BLaER1 (cell line): ENCODE data around the gene SMIM5.

ENCODE experiments used
- H3K27ac ChIP-seq: shearing (Covaris generic); formaldehyde crosslinking; 2 replicates; pipeline ENCODE4 v1.8.1; 2022
- H3K27me3 ChIP-seq: shearing (Covaris generic); formaldehyde crosslinking; 2 replicates; pipeline ENCODE4 v1.8.1; 2022
- H3K36me3 ChIP-seq: shearing (Covaris generic); formaldehyde crosslinking; 2 replicates; pipeline ENCODE4 v1.8.1; 2022
- H3K4me1 ChIP-seq: shearing (Covaris generic); formaldehyde crosslinking; 2 replicates; pipeline ENCODE4 v1.8.1; 2022
- H3K4me2 ChIP-seq: shearing (Covaris generic); formaldehyde crosslinking; 2 replicates; pipeline ENCODE4 v1.8.1; 2022
- H3K4me3 ChIP-seq: shearing (Covaris generic); formaldehyde crosslinking; 2 replicates; pipeline ENCODE4 v1.8.1; 2022
- H3K9ac ChIP-seq: shearing (Covaris generic); formaldehyde crosslinking; 2 replicates; pipeline ENCODE4 v1.8.1; 2022
- H3K9me3 ChIP-seq: shearing (Covaris generic); formaldehyde crosslinking; 2 replicates; pipeline ENCODE4 v1.8.1; 2022
- H4K20me1 ChIP-seq: shearing (Covaris generic); formaldehyde crosslinking; 2 replicates; pipeline ENCODE4 v1.8.1; 2022
- Cebpa-rat ChIP-seq: shearing (Covaris generic); IDR thresholded peaks from 2 replicates; pipeline ENCODE4 v1.8.1; 2022

The SMIM5 gene

DNA sequence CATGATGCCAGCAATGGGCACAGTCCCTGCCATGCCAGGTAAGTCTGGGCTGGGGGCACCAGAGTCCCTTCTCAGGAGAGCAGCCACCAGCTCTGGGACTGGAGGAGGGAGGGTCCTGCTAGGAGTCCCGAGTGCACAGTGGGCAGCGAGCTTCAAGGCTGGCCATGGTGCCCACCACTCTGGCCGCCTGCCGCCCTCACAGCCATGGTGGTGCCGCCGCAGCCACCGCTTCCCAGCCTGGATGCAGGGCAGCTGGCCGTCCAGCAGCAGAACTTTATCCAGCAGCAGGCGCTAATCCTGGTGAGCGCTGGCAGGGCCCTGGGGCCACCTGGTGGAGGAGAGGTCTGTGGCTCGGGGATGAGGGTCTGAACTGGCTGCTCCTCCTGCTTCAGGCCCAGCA lies 17.9 kb upstream of the SMIM5 start:
- H3K9ac ChIP-seq = no peak overlapping the region
- no peaks in the 10 kb centered on the region for H3K27me3 ChIP-seq
- H3K4me3 ChIP-seq = no peak overlapping the region
- H3K4me2 ChIP-seq = no peak overlapping the region
- H3K4me1 ChIP-seq = no peaks in the 10 kb centered on the region
- peaks cover 99% of the 10 kb centered on the region for H3K36me3 ChIP-seq
- TF ChIP-seq Cebpa-rat = no peak
- no peak overlapping the region for H3K27ac ChIP-seq
- no peaks in the 10 kb centered on the region for H3K9me3 ChIP-seq
- H4K20me1 ChIP-seq = no peaks in the 10 kb centered on the region; the same call in 1 of the 2 replicates

DNA sequence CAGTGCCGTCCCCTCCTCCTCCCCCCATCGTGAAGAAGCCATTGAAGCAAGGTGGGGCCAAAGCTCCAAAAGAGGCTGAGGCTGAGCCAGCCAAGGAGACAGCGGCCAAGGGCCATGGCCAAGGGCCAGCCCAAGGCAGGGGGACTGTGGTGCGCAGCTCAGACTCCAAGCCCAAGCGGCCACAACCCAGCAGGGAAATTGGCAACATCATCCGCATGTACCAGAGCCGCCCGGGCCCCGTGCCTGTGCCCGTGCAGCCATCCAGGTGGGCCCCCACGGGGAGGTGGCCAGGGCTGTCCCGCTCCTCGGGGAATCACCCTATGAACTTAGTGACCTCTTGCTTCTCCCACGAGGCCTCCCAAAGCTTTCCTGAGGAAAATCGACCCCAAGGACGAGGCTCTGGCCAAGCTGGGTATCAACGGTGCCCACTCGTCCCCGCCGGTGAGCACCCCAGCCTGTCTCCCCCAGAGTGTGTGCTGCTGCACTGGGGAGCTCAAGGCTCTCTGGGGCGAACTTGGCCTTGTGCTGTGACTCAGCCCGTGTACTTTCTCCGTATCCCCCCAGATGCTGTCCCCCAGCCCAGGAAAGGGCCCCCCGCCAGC lies 16.6 kb upstream of the SMIM5 start:
- H3K4me2 ChIP-seq = no peak overlapping the region
- no peak overlapping the region for H3K27ac ChIP-seq
- H3K27me3 ChIP-seq = no peaks in the 10 kb centered on the region
- no peak overlapping the region for H3K4me3 ChIP-seq
- H3K4me1 ChIP-seq = no peaks in the 10 kb centered on the region
- no peaks in the 10 kb centered on the region for H3K9me3 ChIP-seq
- TF ChIP-seq Cebpa-rat = no peak
- H3K36me3 ChIP-seq = peaks cover 99% of the 10 kb centered on the region
- no peak overlapping the region for H3K9ac ChIP-seq
- H4K20me1 ChIP-seq = no peaks in the 10 kb centered on the region; the same call in 1 of the 2 replicates

DNA sequence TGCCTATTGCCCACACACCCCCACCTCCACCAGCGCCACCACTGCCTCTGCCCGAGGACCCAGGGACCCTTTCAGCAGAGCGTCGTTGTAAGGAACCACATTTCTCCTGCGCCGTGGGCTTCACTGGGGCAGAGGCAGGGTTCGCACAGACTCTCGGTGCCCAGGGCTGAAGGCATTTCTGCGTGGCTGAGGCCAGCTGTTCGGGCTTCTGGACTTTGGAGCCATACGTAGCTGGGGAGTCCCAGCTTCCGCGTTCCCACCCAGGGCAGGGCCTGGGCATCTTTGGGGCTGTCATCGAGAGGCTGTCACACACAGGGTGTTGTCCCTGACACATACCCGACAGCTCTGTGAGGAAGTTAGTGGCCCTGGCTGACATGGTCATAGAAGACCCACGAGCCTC lies 16.0 kb upstream of the SMIM5 start:
- H3K27me3 ChIP-seq = no peaks in the 10 kb centered on the region
- no peaks in the 10 kb centered on the region for H3K9me3 ChIP-seq
- no peaks in the 10 kb centered on the region; the same call in 1 of the 2 replicates for H4K20me1 ChIP-seq
- no peak overlapping the region for H3K9ac ChIP-seq
- H3K4me1 ChIP-seq = no peaks in the 10 kb centered on the region
- TF ChIP-seq Cebpa-rat = no peak
- H3K27ac ChIP-seq = no peak overlapping the region
- H3K36me3 ChIP-seq = peaks cover 99% of the 10 kb centered on the region
- no peak overlapping the region for H3K4me3 ChIP-seq
- H3K4me2 ChIP-seq = no peak overlapping the region

DNA sequence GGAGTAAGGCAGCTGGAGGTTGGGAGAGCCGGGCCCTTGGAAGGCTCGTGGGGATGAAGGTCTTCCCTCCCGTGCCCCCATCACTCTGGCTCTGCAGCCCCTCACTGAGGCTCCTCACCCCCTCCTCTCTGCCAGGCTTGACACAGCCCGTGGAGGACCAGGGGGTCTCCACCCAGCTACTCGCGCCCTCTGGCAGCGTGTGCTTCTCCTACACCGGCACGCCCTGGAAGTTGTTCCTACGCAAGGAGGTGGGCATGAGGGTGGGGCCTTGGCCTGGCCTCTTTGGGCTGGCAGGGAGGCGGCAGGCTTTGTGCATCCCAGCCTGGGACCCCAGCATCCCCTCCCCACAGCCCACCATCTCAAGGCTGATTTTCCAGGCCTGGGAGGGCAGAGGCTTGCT lies 15.6 kb upstream of the SMIM5 start:
- Histone ChIP-seq H3K4me2 (no peak overlapping the region), H3K4me3 (no peak overlapping the region), H3K9ac (no peak overlapping the region), H4K20me1 (no peaks in the 10 kb centered on the region; the same call in 1 of the 2 replicates), H3K4me1 (no peaks in the 10 kb centered on the region), H3K36me3 (peaks cover 99% of the 10 kb centered on the region), H3K27ac (no peak overlapping the region), H3K9me3 (no peaks in the 10 kb centered on the region), H3K27me3 (no peaks in the 10 kb centered on the region)
- TF ChIP-seq Cebpa-rat = no peak

DNA sequence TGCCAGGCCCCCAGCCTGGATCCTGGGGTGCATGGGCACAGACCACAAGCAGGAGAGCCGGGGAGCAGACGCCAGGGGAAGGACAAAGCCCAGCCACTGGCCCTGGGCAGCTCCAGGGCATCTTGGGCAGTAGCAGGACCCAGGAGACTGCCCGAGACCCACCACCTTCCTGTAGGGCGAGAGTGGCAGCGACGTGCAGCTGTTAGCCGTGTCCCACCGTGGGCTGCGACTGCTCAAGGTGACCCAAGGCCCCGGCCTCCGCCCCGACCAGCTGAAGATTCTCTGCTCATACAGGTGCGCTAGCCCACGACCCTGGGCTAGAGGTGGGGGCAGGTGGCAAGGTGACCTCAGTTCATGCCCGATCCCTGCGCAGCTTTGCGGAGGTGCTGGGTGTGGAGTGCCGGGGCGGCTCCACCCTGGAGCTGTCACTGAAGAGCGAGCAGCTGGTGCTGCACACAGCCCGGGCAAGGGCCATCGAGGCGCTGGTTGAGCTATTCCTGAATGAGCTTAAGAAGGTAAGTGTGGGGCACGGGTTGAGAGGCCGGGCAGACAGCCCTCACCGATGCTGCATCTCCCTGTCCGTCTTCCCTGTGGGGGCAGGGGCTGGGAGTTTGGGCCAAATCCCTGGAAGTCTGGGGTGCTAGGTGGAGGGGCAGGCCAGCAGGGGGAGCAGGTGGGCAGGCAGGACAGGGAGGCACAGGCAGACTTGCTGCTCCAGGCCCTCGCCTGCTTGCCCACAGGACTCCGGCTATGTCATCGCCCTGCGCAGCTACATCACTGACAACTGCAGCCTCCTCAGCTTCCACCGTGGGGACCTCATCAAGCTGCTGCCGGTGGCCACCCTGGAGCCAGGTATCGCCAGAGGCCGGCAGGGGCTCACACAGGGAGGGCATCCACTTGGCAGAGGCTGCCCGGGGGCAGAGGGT lies 13.5 kb upstream of the SMIM5 start:
- no peak for TF ChIP-seq Cebpa-rat
- H3K9me3 ChIP-seq = no peaks in the 10 kb centered on the region
- H3K27ac ChIP-seq = no peak overlapping the region
- H4K20me1 ChIP-seq = no peaks in the 10 kb centered on the region; the same call in 1 of the 2 replicates
- no peak overlapping the region for H3K4me3 ChIP-seq
- no peak overlapping the region for H3K4me2 ChIP-seq
- H3K4me1 ChIP-seq = peaks cover 20% of the 10 kb centered on the region
- H3K27me3 ChIP-seq = no peaks in the 10 kb centered on the region
- H3K9ac ChIP-seq = no peak overlapping the region
- peaks cover 100% of the 10 kb centered on the region for H3K36me3 ChIP-seq

DNA sequence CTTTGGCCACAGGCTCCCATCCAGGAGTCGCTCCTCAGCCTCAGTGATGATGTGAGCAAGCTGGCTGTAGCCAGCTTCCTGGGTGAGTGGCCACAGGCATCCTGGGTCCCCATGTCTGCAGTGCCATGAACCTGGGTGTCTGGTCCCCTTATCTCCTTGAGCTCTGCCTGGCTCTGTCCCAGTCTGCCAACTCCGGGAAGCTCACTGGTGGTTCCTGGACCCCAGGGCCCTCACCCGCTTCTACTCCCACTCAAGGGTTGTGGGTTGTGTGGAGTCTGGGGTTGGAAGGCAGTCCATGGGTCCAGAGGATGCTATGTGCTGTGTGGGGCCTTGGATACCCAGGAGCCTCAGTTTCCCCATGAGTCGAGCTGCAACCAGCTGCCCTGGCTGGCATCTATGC lies 11.7 kb upstream of the SMIM5 start:
- no peaks in the 10 kb centered on the region for H3K9me3 ChIP-seq
- H4K20me1 ChIP-seq = no peaks in the 10 kb centered on the region; the same call in 1 of the 2 replicates
- no peak overlapping the region for H3K4me3 ChIP-seq
- no peak overlapping the region for H3K4me2 ChIP-seq
- H3K27me3 ChIP-seq = no peaks in the 10 kb centered on the region
- H3K9ac ChIP-seq = no peak overlapping the region
- no peak for TF ChIP-seq Cebpa-rat
- peaks cover 37% of the 10 kb centered on the region for H3K4me1 ChIP-seq
- H3K27ac ChIP-seq = no peak overlapping the region
- H3K36me3 ChIP-seq = peaks cover 92% of the 10 kb centered on the region

DNA sequence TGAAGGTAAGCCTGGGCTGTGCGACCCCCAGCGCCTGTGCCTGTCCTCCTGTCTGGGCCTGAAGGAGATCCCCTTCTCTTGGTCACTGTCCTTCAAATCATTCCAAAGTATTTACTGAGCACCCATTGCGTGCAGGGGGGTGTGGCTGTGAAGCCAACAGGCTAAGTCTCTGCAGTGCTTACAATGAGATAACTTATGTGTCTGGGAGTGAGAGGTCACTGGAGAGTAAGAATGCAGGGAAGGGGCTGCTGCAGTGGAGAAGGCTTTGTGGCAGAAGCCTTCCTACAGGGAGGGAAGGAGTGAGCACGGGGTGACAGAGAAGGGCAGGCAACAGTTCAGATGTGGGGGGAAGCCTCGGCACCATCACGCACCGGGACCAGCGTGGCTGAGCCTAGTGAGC lies 11.2 kb upstream of the SMIM5 start:
- H3K4me3 ChIP-seq = no peak overlapping the region
- no peaks in the 10 kb centered on the region; the same call in 1 of the 2 replicates for H4K20me1 ChIP-seq
- H3K27ac ChIP-seq = no peak overlapping the region
- H3K36me3 ChIP-seq = peaks cover 89% of the 10 kb centered on the region
- no peaks in the 10 kb centered on the region for H3K9me3 ChIP-seq
- no peak for TF ChIP-seq Cebpa-rat
- H3K4me1 ChIP-seq = peaks cover 43% of the 10 kb centered on the region
- H3K9ac ChIP-seq = no peak overlapping the region
- no peaks in the 10 kb centered on the region for H3K27me3 ChIP-seq
- no peak overlapping the region for H3K4me2 ChIP-seq

DNA sequence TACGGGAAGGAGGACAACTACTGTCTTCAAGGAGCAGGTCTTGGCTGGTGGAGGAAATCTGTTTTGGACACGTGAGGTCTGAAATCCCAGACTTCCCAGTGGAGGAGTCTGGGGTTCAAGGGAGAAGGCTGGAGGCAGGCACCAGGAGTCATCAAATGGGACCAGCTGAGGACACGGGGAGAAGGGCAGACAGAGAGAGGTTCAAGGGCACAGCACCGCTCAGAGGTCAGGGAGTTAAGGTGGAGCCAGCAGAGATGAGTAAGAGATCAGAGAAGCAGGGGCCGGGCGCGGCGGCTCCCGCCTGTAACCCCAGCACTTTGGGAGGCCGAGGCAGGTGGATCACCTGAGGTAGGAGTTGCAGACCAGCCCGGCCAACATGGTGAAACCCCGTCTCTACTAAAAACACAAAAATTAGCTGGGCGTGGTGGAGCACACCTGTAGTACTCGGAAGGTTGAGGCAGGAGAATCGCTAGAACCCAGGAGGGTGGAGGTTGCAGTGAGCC lies 10.4 kb upstream of the SMIM5 start:
- H3K4me1 ChIP-seq = peaks cover 50% of the 10 kb centered on the region
- H3K27me3 ChIP-seq = no peaks in the 10 kb centered on the region
- H3K9me3 ChIP-seq = no peaks in the 10 kb centered on the region
- no peak overlapping the region for H3K27ac ChIP-seq
- no peak overlapping the region for H3K9ac ChIP-seq
- H4K20me1 ChIP-seq = no peaks in the 10 kb centered on the region; the same call in 1 of the 2 replicates
- H3K4me3 ChIP-seq = no peak overlapping the region
- H3K36me3 ChIP-seq = peaks cover 86% of the 10 kb centered on the region
- H3K4me2 ChIP-seq = no peak overlapping the region
- no peak for TF ChIP-seq Cebpa-rat

DNA sequence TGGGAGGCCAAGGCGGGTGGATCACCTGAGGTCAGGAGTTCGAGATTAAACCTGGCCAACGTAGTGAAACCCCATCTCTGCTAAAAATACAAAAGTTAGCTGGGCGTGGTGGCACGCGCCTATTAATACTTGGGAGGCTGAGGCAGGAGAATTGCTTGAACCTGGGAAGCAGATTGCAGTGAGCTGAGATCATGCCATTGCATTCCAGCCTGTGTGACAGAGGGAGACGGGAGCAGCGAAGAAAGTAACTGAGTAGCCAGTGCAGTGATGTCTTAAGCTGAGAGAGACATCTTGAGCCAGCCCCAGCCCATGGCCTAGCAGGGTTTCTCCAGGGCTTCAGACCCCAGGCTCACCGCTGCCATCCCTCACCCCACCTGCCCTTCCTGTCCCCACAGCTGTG lies 9.8 kb upstream of the SMIM5 start:
- Histone ChIP-seq H3K9me3 (no peaks in the 10 kb centered on the region), H3K27ac (peak overlapping the region; percentile 97; the same call in 1 of the 2 replicates), H3K36me3 (peaks cover 84% of the 10 kb centered on the region), H3K4me2 (no peak overlapping the region), H3K4me1 (peaks cover 56% of the 10 kb centered on the region), H3K27me3 (no peaks in the 10 kb centered on the region), H3K9ac (no peak overlapping the region), H3K4me3 (no peak overlapping the region), H4K20me1 (no peaks in the 10 kb centered on the region; the same call in 1 of the 2 replicates)
- no peak for TF ChIP-seq Cebpa-rat

DNA sequence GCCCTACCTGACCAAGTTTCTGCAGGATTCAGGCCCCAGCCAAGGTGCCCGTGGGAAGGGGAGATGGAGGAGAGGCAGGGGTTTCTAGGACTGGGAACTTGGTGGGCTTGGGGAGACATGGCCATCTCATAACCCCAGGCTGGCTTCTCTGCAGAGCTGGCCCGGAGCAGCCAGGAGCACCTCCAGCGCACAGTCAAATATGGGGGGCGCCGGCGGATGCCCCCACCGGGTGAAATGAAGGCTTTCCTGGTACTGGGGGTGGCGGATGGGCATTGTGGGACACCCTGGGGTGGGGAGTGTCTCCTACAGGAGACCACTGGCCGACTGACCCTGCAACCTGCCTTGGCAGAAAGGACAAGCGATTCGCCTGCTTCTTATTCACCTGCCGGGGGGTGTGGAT lies 9.2 kb upstream of the SMIM5 start:
- H3K4me1 ChIP-seq = peaks cover 62% of the 10 kb centered on the region
- H3K9me3 ChIP-seq = no peaks in the 10 kb centered on the region
- H3K4me2 ChIP-seq = no peak overlapping the region; the same call in 1 of the 2 replicates
- H4K20me1 ChIP-seq = no peaks in the 10 kb centered on the region; the same call in 1 of the 2 replicates
- H3K27me3 ChIP-seq = no peaks in the 10 kb centered on the region
- TF ChIP-seq Cebpa-rat = no peak
- peaks cover 83% of the 10 kb centered on the region for H3K36me3 ChIP-seq
- H3K27ac ChIP-seq = peak overlapping the region; percentile 97; the same call in 1 of the 2 replicates
- no peak overlapping the region for H3K9ac ChIP-seq
- H3K4me3 ChIP-seq = no peak overlapping the region
